ENCODE results near the gene MGP.

The MGP gene

GRCh38 chr12:14868916-14869506, 16.6 kb downstream of the MGP start:
- no peak overlapping the region for H3K4me3 ChIP-seq (ENCODE audit: low read depth, low read length)

DNA sequence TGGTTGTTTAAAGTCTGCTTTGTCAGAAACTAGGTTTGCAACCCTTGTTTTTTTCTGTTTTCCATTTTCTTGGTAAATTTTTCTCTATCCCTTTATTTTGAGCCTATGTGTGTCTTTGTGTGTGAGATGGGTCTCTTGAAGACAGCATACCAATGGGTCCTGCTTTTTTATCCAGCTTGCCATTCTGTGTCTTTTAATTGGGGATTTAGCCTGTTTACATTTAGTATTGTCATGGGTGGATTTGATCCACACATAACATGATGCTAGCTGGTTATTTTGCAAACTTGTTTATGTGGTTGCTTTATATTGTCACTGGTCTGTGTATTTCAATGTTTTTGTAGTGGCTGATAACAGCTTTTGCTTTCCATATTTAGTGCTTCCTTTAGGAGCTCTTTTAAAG, 25.2 kb downstream of the MGP start:
- H3K4me3 ChIP-seq (ENCODE audit: low read depth, low read length) = no peak overlapping the region

DNA sequence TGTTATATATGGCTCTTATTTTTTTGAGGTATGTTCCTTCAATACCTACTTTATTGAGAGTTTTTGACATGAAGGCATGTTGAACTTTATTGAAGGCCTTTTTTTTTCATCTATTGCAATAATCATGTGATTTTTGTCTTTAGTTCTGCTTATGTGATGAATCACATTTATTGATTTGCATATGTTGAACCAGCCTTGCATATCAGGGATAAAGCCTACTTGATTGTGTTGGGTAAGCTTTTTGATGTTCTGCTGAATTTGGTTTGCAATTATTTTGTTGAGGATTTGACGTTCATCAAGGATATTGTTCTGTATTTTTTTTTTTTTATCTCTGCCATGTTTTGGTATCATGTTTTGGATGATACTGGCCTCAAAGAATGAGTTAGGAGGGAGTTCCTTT, 27.1 kb downstream of the MGP start:
- no peak overlapping the region for H3K4me3 ChIP-seq (ENCODE audit: low read depth, low read length)

- H3K4me3 ChIP-seq (ENCODE audit: low read depth, low read length) = no peak overlapping the region
Measured at GRCh38 chr12:14854586-14855183, 31.0 kb downstream of the MGP start.

- no peak overlapping the region for H3K4me3 ChIP-seq (ENCODE audit: low read depth, low read length)
Measured at GRCh38 chr12:14853961-14854360, 31.7 kb downstream of the MGP start.

DNA sequence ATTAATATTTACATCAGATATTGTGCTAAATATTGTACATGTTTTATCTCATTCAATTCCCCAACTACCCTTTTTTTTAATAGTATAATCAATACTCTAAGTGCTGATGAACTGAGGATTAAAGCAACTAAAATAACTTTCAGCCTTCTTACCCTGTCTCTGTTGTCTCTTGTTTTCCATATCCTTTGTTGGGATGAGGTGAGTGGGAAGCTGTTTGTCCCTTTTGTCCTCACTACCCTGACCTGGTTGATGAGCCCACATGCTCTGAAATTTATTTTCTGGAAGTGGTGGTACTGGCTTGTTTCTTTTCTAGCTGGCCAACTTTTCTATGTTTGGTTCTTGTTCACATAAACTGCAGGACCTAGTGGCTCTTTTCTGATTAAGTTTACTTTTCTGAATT, 32.8 kb downstream of the MGP start:
- no peak overlapping the region for H3K4me3 ChIP-seq (ENCODE audit: low read depth, low read length)

- H3K4me3 ChIP-seq (ENCODE audit: low read depth, low read length) = no peak overlapping the region
Measured at GRCh38 chr12:14850929-14851663, 34.6 kb downstream of the MGP start.

GRCh38 chr12:14849661-14850060, 36.0 kb downstream of the MGP start:
- no peak overlapping the region for H3K4me3 ChIP-seq (ENCODE audit: low read depth, low read length)

- H3K4me3 ChIP-seq (ENCODE audit: low read depth, low read length) = no peak overlapping the region
Measured at GRCh38 chr12:14846876-14847580, 38.6 kb downstream of the MGP start.

- H3K4me3 ChIP-seq (ENCODE audit: low read depth, low read length) = no peak overlapping the region
Measured at GRCh38 chr12:14846042-14846587, 39.5 kb downstream of the MGP start.

DNA sequence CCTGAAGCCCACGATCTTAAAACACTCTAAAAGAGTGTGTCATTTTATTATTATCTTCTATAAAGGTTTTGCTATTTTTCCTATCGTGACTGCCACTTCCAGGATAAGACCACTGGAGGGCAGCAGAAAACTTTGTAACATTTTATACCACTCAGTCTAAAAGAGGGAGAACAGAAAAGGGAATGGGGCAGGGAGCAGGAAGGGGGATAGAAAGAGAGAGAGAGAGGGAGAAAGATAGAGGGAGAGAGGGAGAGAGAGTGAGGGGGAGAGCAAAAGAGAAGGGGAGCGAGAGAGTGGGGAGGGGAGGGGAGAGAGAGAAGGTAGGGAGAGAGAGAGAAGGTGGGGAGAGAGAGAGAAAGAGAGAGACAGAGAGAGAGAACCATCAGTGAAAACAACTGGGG, 40.3 kb downstream of the MGP start:
- no peak overlapping the region for H3K4me3 ChIP-seq (ENCODE audit: low read depth, low read length)

GRCh38 chr12:14844401-14844800, 41.3 kb downstream of the MGP start:
- no peak overlapping the region for H3K4me3 ChIP-seq (ENCODE audit: low read depth, low read length)

DNA sequence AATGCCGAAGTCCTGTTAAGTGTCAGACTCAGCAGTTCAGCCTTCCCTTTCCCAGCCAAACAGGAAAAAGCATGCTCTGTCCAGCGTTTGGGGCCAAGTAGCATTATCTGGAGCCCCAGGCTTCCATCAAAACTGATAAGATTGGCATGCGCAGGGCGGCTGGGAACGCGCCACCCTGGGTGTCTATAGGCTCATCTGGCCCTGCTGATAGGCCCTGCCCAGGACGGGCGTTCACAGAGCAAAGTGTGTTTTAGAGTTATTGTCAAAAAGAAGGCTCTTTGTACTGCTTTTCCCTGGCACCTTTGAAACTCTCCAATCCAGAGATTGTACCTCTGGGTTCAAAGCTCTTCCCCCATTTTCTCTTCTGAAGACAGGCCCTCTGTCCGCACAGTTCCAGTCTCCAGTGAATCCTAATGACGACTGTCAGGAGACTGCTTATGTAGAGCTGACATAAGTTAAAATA, 42.2 kb downstream of the MGP start, which contains the start of gene ART4:
ART4 (minus strand) TSS at position 102 of the 463 bp plus-strand sequence. CDS start 413 bp downstream, outside the sequence.
- H3K4me3 ChIP-seq (ENCODE audit: low read depth, low read length) = no peak within 1 kb of the TSS

- no peak overlapping the region for H3K4me3 ChIP-seq (ENCODE audit: low read depth, low read length)
Measured at GRCh38 chr12:14842315-14842714, 43.3 kb downstream of the MGP start.

DNA sequence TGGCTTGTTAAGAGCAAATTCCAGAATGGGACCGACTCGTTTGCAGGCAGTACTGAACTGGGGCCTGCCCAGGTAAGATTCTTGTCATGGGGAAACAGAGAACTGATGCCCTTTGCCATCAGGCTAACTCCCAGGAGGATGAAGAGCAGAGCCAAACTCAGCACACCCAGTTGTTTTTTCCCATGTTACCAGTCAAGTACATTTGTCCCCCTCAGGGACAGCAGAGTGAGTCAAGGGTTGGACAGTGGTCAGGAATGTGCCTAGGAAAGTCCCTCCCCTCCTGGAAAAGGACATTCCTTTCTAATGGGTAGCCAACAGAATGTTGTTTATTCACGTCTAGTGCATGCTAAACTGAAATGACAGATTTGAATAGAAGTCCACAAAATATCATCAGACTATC, 43.9 kb downstream of the MGP start:
- H3K4me3 ChIP-seq (ENCODE audit: low read depth, low read length) = no peak overlapping the region

DNA sequence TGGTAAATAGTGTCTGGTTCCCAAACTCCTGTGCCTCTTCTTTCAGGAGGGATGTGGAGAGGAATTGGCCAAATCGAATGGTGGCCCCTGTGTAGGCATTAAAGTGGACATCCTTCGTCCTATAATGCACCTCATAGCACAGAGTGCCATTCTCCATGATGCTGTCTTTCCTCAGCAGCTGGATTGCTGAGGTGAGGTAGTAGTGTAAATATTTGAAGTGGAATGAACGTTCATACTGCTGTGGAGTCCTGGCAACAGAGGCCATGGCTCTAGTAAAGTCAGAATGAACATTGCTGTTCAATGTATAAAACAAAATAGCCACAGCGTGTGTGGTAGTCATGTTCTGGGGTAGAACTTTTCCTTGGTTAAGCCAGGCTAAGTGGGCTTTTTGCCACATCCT, 45.0 kb downstream of the MGP start:
- no peak overlapping the region for H3K4me3 ChIP-seq (ENCODE audit: low read depth, low read length)

DNA sequence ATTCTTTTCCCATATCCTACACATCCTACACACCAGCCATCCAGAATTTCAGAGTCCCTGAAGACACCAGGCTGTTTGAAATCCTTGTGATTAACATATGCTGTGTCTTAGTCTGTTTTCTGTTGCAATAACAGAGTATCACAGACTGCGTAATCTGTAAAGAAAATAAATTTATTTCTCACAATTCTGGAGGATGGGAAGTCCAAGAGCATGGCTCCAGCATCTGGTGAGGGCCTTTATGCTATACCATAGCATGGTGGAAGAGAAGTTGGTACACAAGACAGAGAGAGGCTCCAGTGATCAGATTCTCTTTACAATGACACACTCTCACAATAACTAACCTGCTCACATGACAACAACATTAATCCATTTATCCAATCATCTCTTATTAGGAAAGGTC, 46.4 kb downstream of the MGP start:
- H3K4me3 ChIP-seq (ENCODE audit: low read depth, low read length) = no peak overlapping the region

DNA sequence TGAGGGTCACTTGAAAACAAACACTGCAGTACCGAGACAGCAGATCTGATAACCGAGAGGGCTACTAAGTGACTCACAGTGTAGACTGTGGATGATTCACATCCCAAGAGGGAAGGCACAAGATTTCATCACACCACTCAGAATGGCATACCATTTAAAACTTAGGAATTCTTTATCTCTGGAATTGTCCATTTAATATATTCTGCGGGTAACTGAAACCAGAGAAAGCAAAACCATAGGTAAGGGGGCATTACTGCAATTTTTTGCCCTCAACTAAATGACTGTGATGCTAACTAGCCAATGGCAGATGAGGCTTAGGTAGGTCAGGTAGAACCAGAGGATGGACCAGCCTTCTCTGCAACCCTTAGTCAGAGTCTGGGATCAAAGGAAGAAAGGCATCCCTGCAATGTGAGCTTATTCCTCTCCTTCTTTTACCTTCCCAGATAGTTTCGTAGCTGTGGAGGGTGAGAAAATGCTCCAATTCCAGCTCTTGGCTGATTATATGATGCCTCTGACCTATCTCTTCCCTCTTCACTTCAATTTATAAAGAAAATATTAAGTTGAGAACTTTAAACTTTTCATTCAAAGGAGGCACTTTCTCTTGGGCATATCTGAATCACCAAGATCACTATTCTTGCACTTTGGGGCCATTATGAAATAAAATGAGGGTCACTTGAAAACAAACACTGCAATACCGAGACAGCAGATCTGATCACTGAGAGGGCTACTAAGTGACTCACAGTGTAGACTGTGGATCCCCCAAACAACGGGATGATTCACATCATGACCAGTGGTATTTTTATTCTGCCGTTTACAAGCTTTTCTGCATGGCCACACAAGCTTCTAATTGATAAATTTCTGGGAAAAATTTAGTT, 49.1 kb downstream of the MGP start:
- no peak overlapping the region for H3K4me3 ChIP-seq (ENCODE audit: low read depth, low read length)

DNA sequence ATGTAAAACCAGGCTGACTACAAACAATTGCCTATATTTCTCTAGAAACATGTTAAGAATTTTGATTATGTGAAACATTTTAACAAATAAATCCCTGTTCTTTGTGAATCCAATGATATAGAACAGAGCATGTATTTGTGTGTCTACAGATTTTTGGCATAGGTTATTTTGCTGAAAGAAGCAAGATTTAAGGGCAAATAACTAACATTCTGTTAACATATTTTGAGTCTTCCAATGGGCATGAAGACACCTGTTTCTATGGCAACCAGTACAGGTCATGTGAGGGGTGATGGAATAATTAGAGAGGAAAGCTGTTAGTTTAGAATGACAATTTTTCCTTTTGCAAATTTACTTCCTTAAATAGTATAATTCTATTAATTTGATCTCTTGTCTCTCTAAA, 51.1 kb downstream of the MGP start:
- H3K4me3 ChIP-seq (ENCODE audit: low read depth, low read length) = no peak overlapping the region

DNA sequence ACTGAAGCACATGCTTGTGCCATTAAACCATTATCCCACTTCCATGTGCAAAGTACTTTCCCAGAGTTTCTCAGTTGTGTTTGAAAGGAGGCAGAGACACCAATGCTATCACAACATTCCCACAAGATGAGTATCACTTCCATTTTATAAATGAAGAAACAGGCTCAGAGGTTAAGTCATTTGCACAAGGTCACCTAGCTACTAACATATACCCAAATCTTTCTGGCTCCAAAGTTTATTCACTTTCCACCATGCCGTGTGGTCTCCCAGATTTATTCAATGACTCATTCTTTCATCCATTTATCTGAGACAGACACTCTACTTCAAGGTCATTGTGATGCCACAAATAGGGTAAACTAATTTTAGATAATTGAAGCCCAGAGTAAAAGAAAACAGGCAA, 51.7 kb downstream of the MGP start:
- no peak overlapping the region for H3K4me3 ChIP-seq (ENCODE audit: low read depth, low read length)
